SKM-1 (cell line): ENCODE measurements around the gene CACNA1D.

Experiments used
- DNase-seq: peaks from one replicate; lab custom pipeline; 2025; ENCODE audit not compliant: unreplicated experiment; lab: John Stamatoyannopoulos, UW

CACNA1D gene

GRCh38 chr3:53775018-53775417, 280.6 kb downstream of the CACNA1D start:
- no peak for DNase-seq

- no peak for DNase-seq
Observed at GRCh38 chr3:53775834-53776251, 281.4 kb downstream of the CACNA1D start.

DNA sequence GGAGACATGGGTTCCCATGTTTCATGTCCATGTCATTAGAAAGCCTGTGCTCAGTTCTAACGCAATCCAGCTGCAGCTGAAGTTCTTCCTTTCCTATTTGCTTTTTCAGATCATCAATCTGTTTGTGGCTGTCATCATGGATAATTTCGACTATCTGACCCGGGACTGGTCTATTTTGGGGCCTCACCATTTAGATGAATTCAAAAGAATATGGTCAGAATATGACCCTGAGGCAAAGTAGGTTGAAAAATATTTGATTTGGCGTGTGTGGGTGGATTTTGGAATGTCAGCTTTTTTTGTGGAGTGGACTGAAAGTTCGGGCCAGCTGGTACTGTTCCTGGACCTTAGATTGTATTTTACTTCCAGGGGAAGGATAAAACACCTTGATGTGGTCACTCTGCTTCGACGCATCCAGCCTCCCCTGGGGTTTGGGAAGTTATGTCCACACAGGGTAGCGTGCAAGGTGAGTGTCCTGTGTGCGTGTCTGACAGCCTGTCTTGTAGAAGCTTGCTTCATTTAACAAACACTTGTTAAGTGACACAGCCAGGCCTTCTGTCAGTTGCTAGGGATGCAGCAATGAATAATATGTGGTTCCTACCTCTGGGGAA, 282.2 kb downstream of the CACNA1D start:
- DNase-seq: no peak

DNA sequence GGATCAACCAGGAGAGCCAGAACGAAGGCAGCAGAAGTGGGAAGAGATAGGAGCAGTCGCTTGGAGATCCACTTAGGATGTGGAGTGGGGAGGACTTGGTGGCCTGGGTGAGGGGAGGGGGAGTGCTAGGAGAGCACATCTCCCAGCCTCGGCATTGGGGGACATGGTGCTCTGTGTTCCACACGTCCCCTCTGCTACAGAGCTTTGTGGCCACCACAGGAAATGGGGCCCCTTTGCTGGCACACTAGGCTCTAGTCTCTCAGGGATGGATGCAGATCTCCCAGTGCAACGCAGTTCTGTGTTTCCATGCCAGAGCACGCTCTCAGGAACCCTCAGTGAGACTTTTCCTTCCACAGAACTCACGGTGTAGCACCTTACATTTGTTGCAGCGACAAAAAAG, 283.1 kb downstream of the CACNA1D start:
- DNase-seq: no peak

GRCh38 chr3:53778153-53778552, 283.7 kb downstream of the CACNA1D start:
- no peak for DNase-seq

DNA sequence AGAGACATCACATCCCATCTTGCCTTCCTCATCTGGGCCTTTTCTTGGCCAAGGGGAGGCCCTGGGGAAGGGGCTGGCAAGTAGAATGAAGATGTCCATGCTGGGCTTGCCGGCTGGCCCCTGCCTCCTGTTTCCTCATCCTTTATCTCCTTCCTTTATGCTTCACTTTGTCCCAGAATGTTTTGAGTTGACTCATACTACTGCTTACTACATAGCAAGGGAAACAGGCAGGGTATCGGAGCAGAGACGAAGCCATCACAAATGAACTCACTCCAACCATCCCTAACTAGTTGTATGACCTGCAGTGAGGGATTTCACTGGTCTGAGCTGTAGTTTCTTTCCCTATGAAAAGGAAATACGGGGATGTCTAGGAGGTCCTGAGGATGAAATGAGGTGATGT, 285.8 kb downstream of the CACNA1D start:
- no peak for DNase-seq

DNA sequence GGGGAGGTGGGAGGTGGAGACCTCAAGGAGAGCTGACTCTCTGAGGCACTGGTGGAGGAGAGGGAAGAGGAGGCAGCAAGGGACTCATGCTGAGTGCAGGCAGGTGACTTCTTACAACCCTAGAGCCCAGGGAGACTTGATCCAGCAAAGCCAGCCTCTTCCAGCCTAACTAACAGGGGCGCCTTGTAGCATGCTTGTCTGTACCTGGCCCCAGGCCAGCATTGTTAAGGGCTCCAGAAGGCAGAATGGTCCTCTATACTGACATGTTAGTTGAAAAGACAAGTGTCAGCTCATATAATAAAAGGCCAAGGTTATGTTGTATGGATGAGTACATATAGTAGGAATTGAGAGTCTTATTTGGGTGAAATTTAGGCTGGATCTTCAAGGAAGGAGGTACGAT, 286.4 kb downstream of the CACNA1D start:
- DNase-seq: no peak

GRCh38 chr3:53787016-53787415, 292.6 kb downstream of the CACNA1D start:
- no peak for DNase-seq

- no peak for DNase-seq
Observed at GRCh38 chr3:53788038-53788437, 293.6 kb downstream of the CACNA1D start.

GRCh38 chr3:53789459-53789858, 295.0 kb downstream of the CACNA1D start:
- DNase-seq: no peak

- no peak for DNase-seq
Observed at GRCh38 chr3:53790470-53790869, 296.1 kb downstream of the CACNA1D start.

DNA sequence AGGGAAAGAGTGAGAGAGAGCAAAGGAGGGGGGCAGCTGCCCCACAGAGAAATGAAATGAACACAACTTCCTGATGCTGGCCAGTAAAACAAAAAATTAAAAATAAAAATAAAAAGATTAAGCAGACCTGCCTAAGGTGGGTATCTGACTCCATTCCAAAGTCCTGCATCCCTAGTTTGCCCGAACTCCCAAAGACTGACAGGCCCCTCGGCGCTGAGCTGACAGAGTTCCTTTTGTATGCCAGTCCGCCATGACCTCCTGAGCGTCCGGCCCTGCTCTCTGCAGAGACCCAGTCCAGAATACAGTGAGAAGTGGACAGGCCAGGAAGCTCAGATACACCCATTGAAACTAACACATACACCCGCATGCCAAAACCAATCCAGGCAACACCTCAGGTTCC, 296.9 kb downstream of the CACNA1D start:
- DNase-seq: no peak

- DNase-seq: no peak
Observed at GRCh38 chr3:53792866-53793265, 298.5 kb downstream of the CACNA1D start.

DNA sequence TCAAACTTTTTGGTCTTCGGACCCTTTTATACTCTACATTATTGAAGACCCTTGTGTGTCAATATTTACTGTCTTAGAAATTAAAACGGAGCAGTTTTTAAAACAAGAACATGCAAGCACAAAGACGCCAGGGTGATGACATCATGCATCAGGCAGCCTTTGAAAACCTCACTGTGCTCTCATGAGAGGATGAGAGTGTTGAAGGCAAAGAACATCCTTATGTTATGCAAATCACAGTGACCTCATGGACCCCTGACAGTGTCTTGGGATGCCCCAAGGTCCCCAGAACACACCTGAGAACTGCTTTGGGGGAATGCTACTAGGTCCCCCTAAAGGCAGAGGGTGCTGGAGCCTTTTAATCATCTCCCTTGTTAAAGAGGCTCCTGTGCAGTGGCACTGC, 300.2 kb downstream of the CACNA1D start:
- no peak for DNase-seq

GRCh38 chr3:53795176-53795575, 300.8 kb downstream of the CACNA1D start:
- no peak for DNase-seq

- DNase-seq: no peak
Observed at GRCh38 chr3:53795789-53796560, 301.6 kb downstream of the CACNA1D start.

GRCh38 chr3:53798144-53798543, 303.7 kb downstream of the CACNA1D start:
- DNase-seq: no peak

GRCh38 chr3:53799338-53799865, 305.0 kb downstream of the CACNA1D start:
- no peak for DNase-seq

DNA sequence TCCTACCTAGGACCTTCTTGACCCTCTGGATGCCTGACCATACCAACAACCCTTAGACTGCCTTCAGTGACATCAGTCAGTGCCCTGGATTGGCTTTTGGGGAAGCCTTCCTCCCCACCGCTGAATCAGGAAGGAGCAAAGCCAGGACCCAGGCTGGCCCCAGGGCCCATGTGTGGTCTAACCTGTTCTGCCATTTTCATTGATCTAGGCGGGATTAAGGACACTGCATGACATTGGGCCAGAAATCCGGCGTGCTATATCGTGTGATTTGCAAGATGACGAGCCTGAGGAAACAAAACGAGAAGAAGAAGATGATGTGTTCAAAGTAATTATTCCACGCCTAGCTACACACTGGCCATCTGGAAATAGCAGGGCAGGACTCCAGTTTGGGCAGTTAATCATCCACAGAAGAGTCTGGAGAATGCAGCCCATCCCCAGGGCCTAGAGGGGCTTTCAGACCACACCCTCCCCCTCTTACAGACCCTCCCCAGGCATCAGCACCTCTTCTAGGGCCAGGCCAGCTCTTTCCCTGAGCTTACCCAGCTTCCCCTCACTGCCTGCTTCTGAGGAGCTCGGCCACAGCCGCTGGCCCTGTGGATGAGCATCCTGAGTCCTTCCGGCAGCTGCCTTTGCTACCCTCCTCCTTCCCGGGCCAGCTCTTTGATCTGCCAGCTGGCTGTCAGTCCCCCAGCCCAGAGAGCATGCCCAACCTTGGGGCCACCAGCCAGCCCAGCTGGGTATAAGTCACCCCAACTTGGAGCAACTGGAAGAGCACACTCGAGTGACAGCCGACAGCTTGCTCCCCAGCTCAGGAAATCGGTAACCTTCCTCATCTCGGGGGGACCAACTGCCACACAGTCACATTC, 305.9 kb downstream of the CACNA1D start:
- DNase-seq: no peak

DNA sequence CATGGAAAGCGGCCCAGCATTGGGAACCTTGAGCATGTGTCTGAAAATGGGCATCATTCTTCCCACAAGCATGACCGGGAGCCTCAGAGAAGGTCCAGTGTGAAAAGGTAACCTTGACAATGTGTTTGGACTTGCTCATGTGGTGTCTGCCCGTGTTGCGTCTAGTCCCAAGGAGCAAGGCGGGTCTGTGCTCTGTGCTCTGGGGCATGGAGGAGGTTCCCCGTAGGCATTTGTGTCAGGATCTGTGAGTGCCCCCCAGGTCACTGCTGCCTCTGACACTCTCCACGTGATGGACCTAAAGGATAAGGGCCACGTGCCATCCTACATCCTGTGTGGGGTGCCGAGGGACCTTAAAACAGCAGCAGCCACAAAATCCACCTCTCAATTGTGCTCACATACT, 306.9 kb downstream of the CACNA1D start:
- DNase-seq: no peak

DNA sequence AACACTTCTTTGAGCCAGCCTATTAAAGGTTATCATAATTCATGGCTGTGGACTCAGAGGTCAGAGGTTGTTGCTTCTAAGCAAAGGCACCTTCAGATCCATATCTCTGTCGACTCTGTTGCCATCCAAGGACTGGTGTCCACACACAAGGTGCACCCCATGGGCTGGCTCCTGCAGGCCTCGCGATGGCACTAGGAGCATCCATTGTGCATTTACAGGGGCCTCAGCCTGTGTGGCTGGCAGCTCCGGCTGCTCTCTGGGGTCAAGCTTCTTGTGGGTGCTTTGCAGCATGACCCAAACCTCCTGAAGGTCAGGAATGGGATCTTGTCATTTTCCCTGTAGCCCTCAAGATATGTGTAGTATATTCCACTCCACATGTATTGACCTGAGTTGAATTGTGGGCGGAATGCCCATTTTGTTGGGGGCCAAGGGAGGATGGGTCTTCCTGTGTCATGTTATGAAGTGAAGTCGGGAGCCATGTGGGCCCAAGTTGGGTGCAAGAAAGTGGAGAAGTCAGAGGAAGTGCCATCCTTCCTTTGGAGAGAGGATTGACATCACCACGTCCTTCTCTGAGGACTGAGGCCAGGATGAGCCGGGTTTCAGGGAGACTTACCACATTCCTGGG, 308.0 kb downstream of the CACNA1D start:
- no peak for DNase-seq
